Osteoblast (primary cell): ENCODE data around the gene PCDH17. TPM values are rescaled to one million over a fixed set of nuclear protein-coding genes. Genes with fewer than 3 reads are reported as not detected.

Source experiments
- DNase-seq: peaks from one replicate; pipeline ENCODE4 v3.0.0; 2011; ENCODE audit warnings: low spot score, mixed read lengths; ENCODE audit not compliant: insufficient read length; ENCODE audit errors: missing footprints
- H2AFZ ChIP-seq: 2 replicates; pipeline ENCODE4 v1.6.0; 2011; ENCODE audit warnings: mild to moderate bottlenecking, low read length
- H3K27ac ChIP-seq: 2 replicates; pipeline ENCODE4 v1.5.1; 2011; ENCODE audit warnings: mild to moderate bottlenecking, low read depth, low read length, moderate library complexity
- H3K27me3 ChIP-seq: 2 replicates; pipeline ENCODE4 v1.6.0; 2012; ENCODE audit warnings: mild to moderate bottlenecking, control low read depth, inconsistent platforms, low read length, moderate library complexity; ENCODE audit not compliant: insufficient read depth
- H3K36me3 ChIP-seq: 2 replicates; pipeline ENCODE4 v1.5.1; 2011; ENCODE audit warnings: mild to moderate bottlenecking, low read length, control low read depth, moderate library complexity; ENCODE audit not compliant: insufficient read depth
- H3K4me1 ChIP-seq: 2 replicates; pipeline ENCODE4 v1.5.1; 2011; ENCODE audit warnings: mild to moderate bottlenecking, low read length, control low read depth, moderate library complexity; ENCODE audit not compliant: insufficient read depth
- H3K4me2 ChIP-seq: 2 replicates; pipeline ENCODE4 v1.6.0; 2011; ENCODE audit warnings: mild to moderate bottlenecking, low read length; ENCODE audit not compliant: insufficient read depth
- H3K4me3 ChIP-seq: fragments of 200-600 bp; sonication (generic); 3 replicates; pipeline ENCODE4 v1.5.1; 2012; ENCODE audit warnings: mild to moderate bottlenecking, low read length, inconsistent platforms; ENCODE audit not compliant: insufficient read depth
- H3K79me2 ChIP-seq: 2 replicates; pipeline ENCODE4 v1.6.0; 2012; ENCODE audit warnings: mild to moderate bottlenecking, low read length, control low read depth, inconsistent platforms; ENCODE audit not compliant: insufficient read depth
- H3K9me3 ChIP-seq: 2 replicates; pipeline ENCODE4 v1.5.1; 2011; ENCODE audit warnings: low read depth, low read length, control low read depth
- H4K20me1 ChIP-seq: 2 replicates; pipeline ENCODE4 v1.6.0; 2012; ENCODE audit warnings: mild to moderate bottlenecking, low read length, control low read depth; ENCODE audit not compliant: insufficient read depth
- CTCF ChIP-seq: IDR thresholded peaks from 2 replicates; pipeline ENCODE4 v1.5.1; 2011; ENCODE audit warnings: mild to moderate bottlenecking, low read depth, low read length, moderate library complexity; ENCODE audit errors: extremely low read depth
- total RNA-seq: library from RNA; depleted of rRNA; stranded (reverse); fragments of >200 nt; gene quantifications from 2 replicates; pipeline ENCODE4 v1.2.3, GENCODE V29; 2012

PCDH17 gene
- total RNA-seq, 1 donor, result under 0.01 TPM

DNA sequence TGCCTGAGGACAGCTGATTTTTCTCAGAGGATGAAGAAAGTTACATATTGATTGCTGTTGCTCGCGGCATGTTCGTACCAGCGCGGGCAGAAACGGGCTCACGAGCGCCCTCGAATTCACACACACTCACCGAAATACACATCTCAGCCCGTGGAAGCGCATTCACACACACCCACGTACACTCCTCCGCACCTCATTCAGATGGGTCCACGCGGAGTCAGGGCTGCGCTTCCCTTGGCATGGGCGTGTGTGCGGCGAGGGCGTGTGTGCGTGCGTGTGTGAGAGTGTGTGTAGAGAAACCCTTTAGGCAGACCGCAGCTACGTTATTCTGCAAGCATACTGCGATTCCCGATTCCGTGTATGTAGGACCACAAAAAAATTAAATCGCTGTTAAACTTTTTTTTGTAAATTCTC, 2.1 kb upstream of the PCDH17 start:
- Histone ChIP-seq H3K79me2 (no peaks in the 10 kb centered on the region), H3K4me3 (peak overlapping the region; percentile 69), H3K36me3 (no peaks in the 10 kb centered on the region), H3K27me3 (peaks cover 52% of the 10 kb centered on the region), H3K27ac (no peak overlapping the region), H2AFZ (peak overlapping the region; percentile 74), H3K9me3 (peaks cover 5% of the 10 kb centered on the region), H4K20me1 (no peaks in the 10 kb centered on the region), H3K4me1 (peaks cover 21% of the 10 kb centered on the region), H3K4me2 (peak overlapping the region; percentile 80)
- no peak for TF ChIP-seq CTCF
- peak; percentile 10 for DNase-seq

- peak; percentile 95 for DNase-seq
- TF ChIP-seq CTCF, result no peak
- H2AFZ ChIP-seq, result peak overlapping the region; percentile 74
- no peaks in the 10 kb centered on the region for H3K36me3 ChIP-seq
- H3K79me2 ChIP-seq, result no peaks in the 10 kb centered on the region
- H4K20me1 ChIP-seq, result no peaks in the 10 kb centered on the region
- peak overlapping the region; percentile 69 for H3K4me3 ChIP-seq
- H3K9me3 ChIP-seq, result peaks cover 5% of the 10 kb centered on the region
- no peak overlapping the region for H3K27ac ChIP-seq
- peaks cover 21% of the 10 kb centered on the region for H3K4me1 ChIP-seq
- peak overlapping the region; percentile 80 for H3K4me2 ChIP-seq
- H3K27me3 ChIP-seq, result peaks cover 56% of the 10 kb centered on the region
Observed at GRCh38 chr13:57629821-57630235, 1.7 kb upstream of the PCDH17 start.

DNA sequence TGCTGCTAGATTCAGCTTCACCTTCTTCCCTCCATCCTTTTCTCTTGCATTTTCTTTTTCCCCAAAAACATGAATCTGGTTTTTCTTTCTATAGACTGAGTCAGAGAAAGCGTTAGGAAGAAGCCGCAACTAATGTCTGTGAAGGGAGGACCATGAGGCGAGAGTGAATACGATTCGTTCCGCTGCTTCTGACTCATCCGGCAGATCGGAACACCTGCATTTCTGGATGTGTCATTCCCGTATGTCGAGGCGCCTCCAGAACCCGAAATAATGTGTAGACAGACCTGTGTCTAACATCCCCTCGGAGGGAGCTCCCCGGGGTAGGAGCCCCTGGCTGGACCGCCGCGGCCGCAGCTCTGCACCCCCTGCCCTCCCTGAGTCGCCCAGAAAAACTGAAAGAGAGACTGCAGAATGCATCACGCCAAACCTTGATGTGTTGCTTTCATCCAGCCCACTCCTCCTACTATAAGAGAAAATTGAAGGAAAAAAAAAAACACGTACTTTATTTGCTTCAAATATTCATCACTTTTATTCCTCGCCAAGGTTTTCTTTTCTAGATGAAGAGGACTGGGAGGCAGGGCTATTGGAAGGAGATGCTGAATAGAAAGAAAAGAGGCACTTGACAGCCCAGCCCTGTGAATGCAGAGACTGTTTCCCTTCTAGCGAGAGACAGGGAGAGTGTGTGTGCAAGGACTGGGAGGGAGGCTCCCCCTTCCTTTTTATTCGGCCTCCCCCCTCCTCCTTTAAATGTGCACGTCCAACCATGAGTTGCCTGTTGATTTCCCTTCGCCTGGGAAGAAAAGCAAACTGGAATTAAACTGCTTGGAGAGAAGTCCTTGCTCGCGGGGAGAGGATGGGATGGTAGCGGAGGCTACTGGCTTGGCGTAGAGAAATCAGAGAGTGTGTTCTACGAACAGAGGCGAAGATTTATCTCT, 616 bp upstream of the PCDH17 start:
- Histone ChIP-seq H3K4me3 (peak overlapping the region; percentile 69), H3K27ac (no peak overlapping the region), H3K4me2 (peak overlapping the region; percentile 80), H2AFZ (peak overlapping the region; percentile 79), H4K20me1 (no peaks in the 10 kb centered on the region), H3K36me3 (no peaks in the 10 kb centered on the region), H3K79me2 (no peaks in the 10 kb centered on the region), H3K9me3 (peaks cover 5% of the 10 kb centered on the region), H3K27me3 (peaks cover 56% of the 10 kb centered on the region), H3K4me1 (peaks cover 21% of the 10 kb centered on the region)
- no peak for TF ChIP-seq CTCF
- DNase-seq, result peak; percentile 83
